Body of pancreas (tissue), 4 donors: ENCODE results near the gene ZFC3H1. TPM values are rescaled to one million over a fixed set of nuclear protein-coding genes. Genes with fewer than 3 reads are reported as not detected.
A peak's percentile ranks its signal among the peaks of the same experiment; 100 is the strongest.

Source experiments
- ATAC-seq: fragments of 150-250 bp; one replicate; pipeline ENCODE4 v1.9.1; 2016
- DNase-seq, 4 donors: peaks; one replicate each; pipeline ENCODE4 v3.0.0-alpha.2; 2019
- H3K27ac ChIP-seq, 4 donors: fragments of 200-600 bp; sonication (generic); 1 replicate in 3 of 4; 2 replicates in 1 of 4; pipeline versions ENCODE4 v1.5.1 to v1.6.1; 2016 to 2019; ENCODE audit warnings: mild to moderate bottlenecking in 1 of 4, mixed read lengths in 1 of 4, moderate library complexity in 1 of 4
- H3K27me3 ChIP-seq, 2 donors: fragments of 200-600 bp; sonication (generic); one replicate each; pipeline ENCODE4 v1.6.0; 2016; ENCODE audit warnings: mild to moderate bottlenecking in 1 of 2
- H3K36me3 ChIP-seq, 2 donors: fragments of 200-600 bp; sonication (generic); replicated peaks in 1 of 2; 2 replicates each; pipeline ENCODE4 v1.5.1; 2016; ENCODE audit warnings: low read depth in 2 of 2; ENCODE audit not compliant: insufficient read depth in 1 of 2
- H3K4me1 ChIP-seq: fragments of 200-600 bp; sonication (generic); one replicate; pipeline ENCODE4 v1.6.0; 2016
- H3K4me3 ChIP-seq, 2 donors: fragments of 200-600 bp; sonication (generic); 1 replicate in 1 of 2; 2 replicates in 1 of 2; pipeline ENCODE4 v1.5.1; 2016 to 2019
- H3K9me3 ChIP-seq, 3 donors: fragments of 200-600 bp; sonication (generic); 1 replicate in 2 of 3; 2 replicates in 1 of 3; pipeline ENCODE4 v1.5.1; 2016
- CTCF ChIP-seq, 7 experiments: fragments of 450-650 bp in 4 of 7; fragments of 200-600 bp in 3 of 7; sonication (generic) in 3 of 7; IDR thresholded peaks; one replicate each; pipeline ENCODE4 v1.5.1; 2016 to 2019; ENCODE audit warnings: antibody characterized with exemption in 7 of 7
- POLR2A ChIP-seq, 3 donors: fragments of 450-650 bp; IDR thresholded peaks; one replicate each; pipeline ENCODE4 v1.6.1; 2016; ENCODE audit warnings: antibody characterized with exemption in 3 of 3, mild to moderate bottlenecking in 2 of 3
- WGBS, 2 donors: methylation state at CpG; one replicate each; pipeline ENCODE4 v1.1.5; 2017; 5-methylcytosine and 5-hydroxymethylcytosine counted together
- intact Hi-C: fragments of 100-400 bp; cut with DNase I; formaldehyde crosslinking; loops from one replicate; pipeline ENCODE4 v1.15.1; 2023
- total RNA-seq, 2 donors: library from RNA; depleted of rRNA; stranded (reverse); fragments of >200 nt; gene quantifications; one replicate each; pipeline ENCODE4 v1.1.0, GENCODE V29; 2016

ZFC3H1 gene
- total RNA-seq, 2 donors from 2014 or later: 36.1 to 116 TPM

GRCh38 chr12:71642264-71642663, 21.4 kb downstream of the ZFC3H1 start:
- WGBS, 2 donors: 53 to 54% methylated on average over 2 of the region's 2 CpGs
- ATAC-seq: no peak

GRCh38 chr12:71641390-71641789, 22.3 kb downstream of the ZFC3H1 start:
- DNase-seq: no peak
- 76 to 78% methylated on average over 2 of the region's 2 CpGs for WGBS, 2 donors
- Histone ChIP-seq H3K27ac (no peak overlapping the region), H3K9me3 (no peaks in the 10 kb centered on the region), H3K36me3 (peaks cover 7 to 30% of the 10 kb centered on the region in 2 donors), H3K4me3 (no peak overlapping the region), H3K4me1 (no peaks in the 10 kb centered on the region), H3K27me3 (no peaks in the 10 kb centered on the region)
- no peak for TF ChIP-seq POLR2A (IDR thresholded peaks at IDR 0.05)
- no peak for TF ChIP-seq CTCF (IDR thresholded peaks at IDR 0.05)
- no peak for ATAC-seq
- intact Hi-C loops: no loop called here

More at GRCh38 chr12:71642264-71642663, 21.4 kb downstream of the ZFC3H1 start:
- no peak for TF ChIP-seq POLR2A (IDR thresholded peaks at IDR 0.05)
- TF ChIP-seq CTCF (IDR thresholded peaks at IDR 0.05): no peak
- no peak overlapping the region for H3K4me3 ChIP-seq
- no peak overlapping the region for H3K27ac ChIP-seq
- H3K9me3 ChIP-seq: no peaks in the 10 kb centered on the region
- intact Hi-C loops: no loop called here
- no peak for DNase-seq
- no peaks in the 10 kb centered on the region for H3K27me3 ChIP-seq
- no peaks in the 10 kb centered on the region for H3K4me1 ChIP-seq
- peaks cover 7 to 30% of the 10 kb centered on the region in 2 donors for H3K36me3 ChIP-seq

- H3K9me3 ChIP-seq: no peaks in the 10 kb centered on the region
- intact Hi-C loops: no loop called here
- no peak for TF ChIP-seq CTCF (IDR thresholded peaks at IDR 0.05)
- H3K4me3 ChIP-seq: no peak overlapping the region
- H3K36me3 ChIP-seq: peaks cover 7 to 32% of the 10 kb centered on the region in 2 donors
- ATAC-seq (no peak), DNase-seq (peak in 1 of 4 donors; percentile 25)
- H3K4me1 ChIP-seq: no peaks in the 10 kb centered on the region
- H3K27me3 ChIP-seq: no peaks in the 10 kb centered on the region
- no peak overlapping the region for H3K27ac ChIP-seq
- WGBS, 2 donors: 92 to 100% methylated on average over 2 of the region's 2 CpGs
These were observed 23.3 kb downstream of the ZFC3H1 start for GRCh38 chr12:71640316-71640715.

GRCh38 chr12:71639341-71639760, 24.3 kb downstream of the ZFC3H1 start:
- TF ChIP-seq CTCF (IDR thresholded peaks at IDR 0.05) (no peak), POLR2A (IDR thresholded peaks at IDR 0.05) (no peak)
- no peak overlapping the region for H3K27ac ChIP-seq
- no peak overlapping the region for H3K4me3 ChIP-seq
- intact Hi-C loops: no loop called here
- H3K9me3 ChIP-seq: no peaks in the 10 kb centered on the region
- H3K27me3 ChIP-seq: no peaks in the 10 kb centered on the region
- H3K36me3 ChIP-seq: peaks cover 13 to 25% of the 10 kb centered on the region in 2 donors
- 59 to 78% methylated on average over 2 of the region's 2 CpGs for WGBS, 2 donors
- DNase-seq: no peak
- no peaks in the 10 kb centered on the region for H3K4me1 ChIP-seq
- no peak for ATAC-seq

- Histone ChIP-seq H3K4me1 (no peaks in the 10 kb centered on the region), H3K4me3 (no peak overlapping the region), H3K27ac (no peak overlapping the region), H3K36me3 (peaks cover 20 to 21% of the 10 kb centered on the region in 2 donors), H3K27me3 (no peaks in the 10 kb centered on the region), H3K9me3 (no peaks in the 10 kb centered on the region)
- ATAC-seq (no peak), DNase-seq (no peak)
- intact Hi-C loops: no loop called here
- no peak for TF ChIP-seq CTCF (IDR thresholded peaks at IDR 0.05)
These were observed 25.1 kb downstream of the ZFC3H1 start for GRCh38 chr12:71638499-71638898.
